Karpas-422 (cell line): ENCODE data around the gene SPRED2. TPM values are rescaled to one million over a fixed set of nuclear protein-coding genes. Genes with fewer than 3 reads are reported as not detected.

Experiments used
- DNase-seq: peaks from one replicate; pipeline ENCODE4 v3.0.0-alpha.2; 2015
- H2AFZ ChIP-seq: fragments of 200-600 bp; sonication (generic); 2 replicates; pipeline ENCODE4 v1.6.1; 2014; ENCODE audit warnings: antibody characterized with exemption, low read length, mixed read lengths
- H3K27ac ChIP-seq: fragments of 200-600 bp; sonication (generic); 2 replicates; pipeline ENCODE4 v1.5.1; 2014; ENCODE audit warnings: mild to moderate bottlenecking, low read length, moderate library complexity
- H3K27me3 ChIP-seq: fragments of 200-600 bp; sonication (generic); 2 replicates; pipeline ENCODE4 v1.6.1; 2014; ENCODE audit warnings: low read length, mixed read lengths
- H3K36me3 ChIP-seq: fragments of 200-600 bp; sonication (generic); 2 replicates; pipeline ENCODE4 v1.6.1; 2014; ENCODE audit warnings: low read length, mixed read lengths; ENCODE audit not compliant: insufficient read depth
- H3K4me1 ChIP-seq: fragments of 200-600 bp; sonication (generic); 2 replicates; pipeline ENCODE4 v1.6.1; 2014; ENCODE audit warnings: mild to moderate bottlenecking, low read length, mixed read lengths
- H3K4me2 ChIP-seq: fragments of 200-600 bp; sonication (generic); 2 replicates; pipeline ENCODE4 v1.6.1; 2014; ENCODE audit warnings: low read length, low read depth, mild to moderate bottlenecking; ENCODE audit not compliant: poor library complexity, severe bottlenecking
- H3K4me3 ChIP-seq: fragments of 200-600 bp; sonication (generic); 2 replicates; pipeline ENCODE4 v1.5.1; 2014; ENCODE audit warnings: mild to moderate bottlenecking, antibody characterized with exemption, low read length, mixed read lengths
- H3K79me2 ChIP-seq: fragments of 200-600 bp; sonication (generic); 2 replicates; pipeline ENCODE4 v1.6.1; 2014; ENCODE audit warnings: mild to moderate bottlenecking, low read length, mixed read lengths
- H3K9ac ChIP-seq: fragments of 200-600 bp; sonication (generic); 2 replicates; pipeline ENCODE4 v1.6.0; 2014; ENCODE audit warnings: low read length
- H3K9me2 ChIP-seq: fragments of 200-600 bp; sonication (generic), shearing (Covaris generic); replicated peaks from 2 replicates; pipeline ENCODE4 v1.6.0; 2014; ENCODE audit warnings: mild to moderate bottlenecking, low read length, moderate library complexity; ENCODE audit not compliant: insufficient read depth
- H3K9me3 ChIP-seq: fragments of 300-700, 200-600 bp; sonication (generic); 2 replicates; pipeline ENCODE4 v1.6.1; 2014; ENCODE audit warnings: low read length, mixed read lengths
- H4K20me1 ChIP-seq: fragments of 200-600 bp; sonication (generic); 2 replicates; pipeline ENCODE4 v1.6.1; 2014; ENCODE audit warnings: mild to moderate bottlenecking, antibody characterized with exemption, low read length, low read depth; ENCODE audit not compliant: insufficient read depth
- total RNA-seq: library from RNA; depleted of rRNA; stranded (reverse); fragments of >200 nt; shearing (Covaris generic); gene quantifications from 2 replicates; pipeline ENCODE4 v1.2.3, GENCODE V29; 2014; ENCODE audit warnings: low replicate concordance

The SPRED2 gene
- total RNA-seq, 1 experiment from 2014 or later = 11.9 TPM

- Histone ChIP-seq H3K4me3 (no peak overlapping the region), H3K9me2 (no peaks in the 10 kb centered on the region), H3K27me3 (0 out of 2 replicates have a peak, but pooled peaks cover 2% of the 10 kb centered on the region), H3K9ac (no peak overlapping the region), H4K20me1 (peaks cover 75% of the 10 kb centered on the region), H3K27ac (no peak overlapping the region), H2AFZ (no peak overlapping the region), H3K9me3 (no peaks in the 10 kb centered on the region), H3K4me2 (no peak overlapping the region), H3K4me1 (peaks cover 11% of the 10 kb centered on the region), H3K79me2 (no peaks in the 10 kb centered on the region), H3K36me3 (no peaks in the 10 kb centered on the region)
- no peak for DNase-seq
These were observed 29.4 kb downstream of the SPRED2 start for GRCh38 chr2:65402780-65403528.

GRCh38 chr2:65402323-65402722 is 30.1 kb downstream of the SPRED2 start:
- no peaks in the 10 kb centered on the region for H3K79me2 ChIP-seq
- no peaks in the 10 kb centered on the region for H3K9me2 ChIP-seq
- H3K27me3 ChIP-seq = no peaks in the 10 kb centered on the region
- H3K36me3 ChIP-seq = no peaks in the 10 kb centered on the region
- DNase-seq = no peak
- peaks cover 8% of the 10 kb centered on the region for H3K4me1 ChIP-seq
- no peak overlapping the region for H3K9ac ChIP-seq
- peaks cover 75% of the 10 kb centered on the region for H4K20me1 ChIP-seq
- no peak overlapping the region for H3K4me2 ChIP-seq
- no peak overlapping the region for H2AFZ ChIP-seq
- no peak overlapping the region for H3K4me3 ChIP-seq
- H3K27ac ChIP-seq = no peak overlapping the region
- no peaks in the 10 kb centered on the region for H3K9me3 ChIP-seq

GRCh38 chr2:65397122-65397521 is 35.3 kb downstream of the SPRED2 start:
- Histone ChIP-seq H3K4me2 (no peak overlapping the region), H3K79me2 (no peaks in the 10 kb centered on the region), H3K27ac (no peak overlapping the region), H3K9me2 (no peaks in the 10 kb centered on the region), H3K9ac (no peak overlapping the region), H2AFZ (no peak overlapping the region), H4K20me1 (peaks cover 78% of the 10 kb centered on the region), H3K36me3 (no peaks in the 10 kb centered on the region), H3K4me1 (peaks cover 35% of the 10 kb centered on the region), H3K4me3 (no peak overlapping the region), H3K27me3 (0 out of 2 replicates have a peak, but pooled peaks cover 4% of the 10 kb centered on the region), H3K9me3 (no peaks in the 10 kb centered on the region)
- DNase-seq = no peak

DNA sequence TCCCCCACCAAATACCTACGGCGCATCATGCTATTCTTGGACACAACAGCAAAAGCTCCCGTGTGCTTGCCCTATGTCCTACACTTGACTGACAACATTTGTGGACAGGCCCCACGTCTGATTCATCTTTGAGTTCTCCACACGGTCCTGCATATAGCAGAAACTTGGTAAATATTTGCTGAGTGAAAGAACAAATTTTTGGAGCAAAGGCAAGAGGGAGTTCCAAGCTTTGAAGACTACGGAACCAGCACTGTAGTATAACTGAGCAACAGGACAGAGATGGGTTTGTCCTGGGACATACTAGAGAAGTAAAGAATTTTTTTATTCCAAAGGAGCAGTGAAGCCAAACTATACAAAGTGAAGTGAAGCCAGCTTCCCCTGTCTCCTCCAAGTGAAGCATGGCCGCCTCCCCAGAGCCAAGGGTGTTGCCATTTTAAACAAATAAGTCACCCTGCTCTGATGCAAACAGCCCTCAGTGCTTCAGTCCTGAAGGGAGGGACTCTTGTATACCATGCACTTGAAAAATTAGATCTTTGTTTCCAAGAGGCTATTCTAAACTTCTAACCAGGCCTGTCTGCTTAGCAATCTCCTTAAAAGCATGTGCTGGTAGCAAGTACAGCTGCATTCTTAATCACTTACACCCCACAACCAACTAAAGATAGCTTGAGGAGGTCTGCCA is 35.9 kb downstream of the SPRED2 start:
- H3K79me2 ChIP-seq = no peaks in the 10 kb centered on the region
- DNase-seq = no peak
- no peak overlapping the region for H3K27ac ChIP-seq
- H2AFZ ChIP-seq = no peak overlapping the region
- H3K36me3 ChIP-seq = no peaks in the 10 kb centered on the region
- no peak overlapping the region for H3K9ac ChIP-seq
- 0 out of 2 replicates have a peak, but pooled peaks cover 4% of the 10 kb centered on the region for H3K27me3 ChIP-seq
- peaks cover 38% of the 10 kb centered on the region for H3K4me1 ChIP-seq
- H4K20me1 ChIP-seq = peaks cover 85% of the 10 kb centered on the region
- H3K4me2 ChIP-seq = no peak overlapping the region
- H3K9me3 ChIP-seq = no peaks in the 10 kb centered on the region
- no peaks in the 10 kb centered on the region for H3K9me2 ChIP-seq
- no peak overlapping the region for H3K4me3 ChIP-seq

- H3K27me3 ChIP-seq = 0 out of 2 replicates have a peak, but pooled peaks cover 4% of the 10 kb centered on the region
- no peak overlapping the region for H3K27ac ChIP-seq
- H4K20me1 ChIP-seq = peaks cover 89% of the 10 kb centered on the region
- H3K9ac ChIP-seq = no peak overlapping the region
- H3K79me2 ChIP-seq = no peaks in the 10 kb centered on the region
- H3K36me3 ChIP-seq = no peaks in the 10 kb centered on the region
- H3K9me2 ChIP-seq = no peaks in the 10 kb centered on the region
- peaks cover 45% of the 10 kb centered on the region for H3K4me1 ChIP-seq
- H3K4me3 ChIP-seq = no peak overlapping the region
- DNase-seq = no peak
- no peak overlapping the region for H2AFZ ChIP-seq
- no peaks in the 10 kb centered on the region for H3K9me3 ChIP-seq
- H3K4me2 ChIP-seq = no peak overlapping the region
These were observed 36.6 kb downstream of the SPRED2 start for GRCh38 chr2:65395621-65396347.

- Histone ChIP-seq H2AFZ (no peak overlapping the region), H3K27me3 (0 out of 2 replicates have a peak, but pooled peaks cover 4% of the 10 kb centered on the region), H3K9me2 (no peaks in the 10 kb centered on the region), H3K4me3 (no peak overlapping the region), H3K4me1 (peaks cover 62% of the 10 kb centered on the region), H3K79me2 (no peaks in the 10 kb centered on the region), H3K27ac (no peak overlapping the region), H3K9me3 (no peaks in the 10 kb centered on the region), H3K4me2 (peak overlapping the region; percentile 2), H3K36me3 (no peaks in the 10 kb centered on the region), H3K9ac (no peak overlapping the region), H4K20me1 (peaks cover 95% of the 10 kb centered on the region)
- no peak for DNase-seq
These were observed 38.5 kb downstream of the SPRED2 start for GRCh38 chr2:65393743-65394422.

DNA sequence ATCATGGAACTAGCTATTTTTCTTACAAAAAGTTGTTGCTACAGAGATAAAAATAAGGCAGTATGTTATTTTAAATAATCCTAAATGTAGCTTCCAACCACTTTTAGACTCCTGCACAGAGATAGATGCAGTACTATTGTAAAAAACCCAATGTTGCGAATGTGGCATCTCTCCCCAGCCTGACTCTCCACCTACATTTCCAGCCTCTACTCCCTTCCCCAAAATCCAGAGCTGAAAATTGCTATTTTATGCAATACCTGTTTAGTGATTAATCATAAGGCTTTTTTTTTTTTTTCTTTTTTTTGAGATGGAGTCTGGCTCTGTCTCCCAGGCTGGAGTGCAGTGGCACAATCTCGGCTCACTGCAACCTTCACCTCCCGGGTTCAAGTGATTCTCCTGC is 39.4 kb downstream of the SPRED2 start:
- Histone ChIP-seq H3K4me2 (no peak overlapping the region), H4K20me1 (peaks cover 97% of the 10 kb centered on the region), H3K4me3 (no peak overlapping the region), H3K9me3 (no peaks in the 10 kb centered on the region), H3K27ac (no peak overlapping the region), H3K36me3 (no peaks in the 10 kb centered on the region), H3K9me2 (no peaks in the 10 kb centered on the region), H3K9ac (no peak overlapping the region), H3K27me3 (0 out of 2 replicates have a peak, but pooled peaks cover 4% of the 10 kb centered on the region), H3K4me1 (peaks cover 62% of the 10 kb centered on the region), H2AFZ (no peak overlapping the region), H3K79me2 (no peaks in the 10 kb centered on the region)
- no peak for DNase-seq
